Right lobe of liver (tissue), 6 donors: ENCODE measurements around the gene COLGALT1. TPM values are rescaled to one million over a fixed set of nuclear protein-coding genes. Genes with fewer than 3 reads are reported as not detected.

ENCODE experiments used
- ATAC-seq, 4 donors: fragments of 200-7000 bp; cut with Tn5 transposase; one replicate each; pipeline ENCODE4 v1.9.1; 2020; ENCODE audit warnings: mild to moderate bottlenecking in 4 of 4, moderate library complexity in 4 of 4
- DNase-seq, 3 donors: peaks; one replicate each; pipeline ENCODE4 v3.0.0-alpha.2; 2020
- H3K27ac ChIP-seq, 3 donors: fragments of 200-600 bp; one replicate each; pipeline ENCODE4 v1.8.0; 2022
- H3K27me3 ChIP-seq, 2 donors: fragments of 200-600 bp; one replicate each; pipeline ENCODE4 v1.8.0; 2022
- H3K36me3 ChIP-seq, 4 donors: fragments of 200-600 bp; sonication (generic) in 1 of 4; one replicate each; pipeline versions ENCODE4 v1.5.1 to v1.8.0; 2017 to 2022; ENCODE audit warnings: control low read depth in 1 of 4
- H3K4me1 ChIP-seq, 4 donors: fragments of 200-600 bp; sonication (generic) in 1 of 4; one replicate each; pipeline versions ENCODE4 v1.5.1 to v1.8.0; 2017 to 2022; ENCODE audit warnings: control low read depth in 1 of 4
- H3K4me3 ChIP-seq, 3 donors: fragments of 200-600 bp; one replicate each; pipeline ENCODE4 v1.8.0; 2022
- H3K9me3 ChIP-seq, 4 donors: fragments of 200-600 bp; sonication (generic) in 1 of 4; one replicate each; pipeline versions ENCODE4 v1.5.1 to v1.8.0; 2017 to 2022; ENCODE audit warnings: control low read depth in 1 of 4
- CTCF ChIP-seq, 4 donors: fragments of 200-600 bp in 3 of 4; fragments of 450-650 bp in 1 of 4; IDR thresholded peaks; one replicate each; pipeline versions ENCODE4 v1.5.1 to v1.8.0; 2016 to 2022; ENCODE audit warnings: antibody characterized with exemption in 4 of 4, mild to moderate bottlenecking in 2 of 4
- POLR2A ChIP-seq: fragments of 450-650 bp; IDR thresholded peaks from one replicate; pipeline ENCODE4 v1.6.1; 2017; ENCODE audit warnings: antibody characterized with exemption, mild to moderate bottlenecking
- WGBS: methylation state at CpG from one replicate; pipeline ENCODE4 v1.1.6; 2018; ENCODE audit warnings: low coverage, low lambda C conversion rate; ENCODE audit not compliant: insufficient coverage; ENCODE audit errors: missing lambda C conversion rate; 5-methylcytosine and 5-hydroxymethylcytosine counted together
- intact Hi-C, 2 donors: fragments of 100-400 bp; cut with DNase I; formaldehyde crosslinking; loops; one replicate each; pipeline versions ENCODE4 v1.11.2 to v1.14.1; 2022
- total RNA-seq, 6 experiments: library from RNA; depleted of rRNA in 2 of 6; stranded (reverse); fragments of >200 nt in 2 of 6; fragmentation: NEBNext Ultra II Directional in 3 of 6; extraction: Animal tissue kit (Norgen Biotek cat#: 25700) in 3 of 6; gene quantifications; one replicate each; pipeline versions ENCODE4 v1.1.0 to v1.2.4, GENCODE V29; 2016 to 2023
- donor health status: DM: no; HTN: yes; CAD: no.
- donor health status: DM: no; HTN: no; CAD: no.
- donor health status: DM: no; HTN: no; CAD: no.
- donor health status: DM: no; HTN: yes; CAD: no.
- donor health status: DM: no; HTN: yes; CAD: no.

The COLGALT1 gene
- total RNA-seq, 6 experiments from 2014 or later: 23.2 to 36.8 (median 31.1) TPM

- H3K27me3 ChIP-seq: no peaks in the 10 kb centered on the region
- TF ChIP-seq POLR2A (peak; percentile 32), CTCF (IDR thresholded peaks at IDR 0.05) (no peak)
- H3K4me1 ChIP-seq: peaks cover 0 to 5% (median 2%) of the 10 kb centered on the region in 4 donors
- peak overlapping the region; percentile 66 to 80 (median 72) for H3K27ac ChIP-seq
- H3K9me3 ChIP-seq: no peaks in the 10 kb centered on the region
- H3K36me3 ChIP-seq: peaks cover 0 to 13% (median 0%) of the 10 kb centered on the region in 4 donors
- intact Hi-C loops: no loop called here
- ATAC-seq: peak; percentile 49 to 51 (median 49)
- peak overlapping the region; percentile 79 to 91 (median 88) for H3K4me3 ChIP-seq
- 11% methylated on average over 16 of the region's 46 CpGs for WGBS
- peak; percentile 65 to 76 (median 71) for DNase-seq
Observed at GRCh38 chr19:17555929-17556813, 722 bp downstream of the COLGALT1 start.

DNA sequence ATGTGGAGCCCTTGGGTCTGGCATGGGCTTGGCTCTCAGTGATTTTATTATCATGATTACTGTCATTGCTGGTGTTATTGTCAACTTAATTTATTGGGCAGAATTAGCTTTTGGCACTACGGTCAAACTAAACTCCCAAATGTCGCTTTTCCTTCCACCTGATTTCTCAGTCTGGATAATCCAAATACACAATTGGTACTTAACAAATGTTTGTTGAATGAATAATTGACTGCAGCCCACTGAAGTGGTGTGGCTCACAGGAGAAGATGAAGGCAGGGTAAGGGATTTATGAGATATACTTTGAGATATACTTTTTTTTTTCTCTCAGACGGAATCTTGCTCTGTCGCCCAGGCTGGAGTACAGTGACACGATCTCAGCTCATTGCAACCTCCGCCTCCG lies 1.5 kb downstream of the COLGALT1 start:
- TF ChIP-seq CTCF (IDR thresholded peaks at IDR 0.05) (no peak), POLR2A (no peak)
- no peak for DNase-seq
- Histone ChIP-seq H3K4me3 (no peak overlapping the region), H3K27ac (peak overlapping the region in 2 of 3 donors; percentile 72 to 80), H3K9me3 (no peaks in the 10 kb centered on the region), H3K27me3 (no peaks in the 10 kb centered on the region), H3K4me1 (peaks cover 0 to 5% (median 2%) of the 10 kb centered on the region in 4 donors), H3K36me3 (peaks cover 0 to 13% (median 0%) of the 10 kb centered on the region in 4 donors)
- no peak for ATAC-seq
- intact Hi-C loops: no loop called here
- WGBS: 89% methylated on average over 7 of the region's 7 CpGs

DNA sequence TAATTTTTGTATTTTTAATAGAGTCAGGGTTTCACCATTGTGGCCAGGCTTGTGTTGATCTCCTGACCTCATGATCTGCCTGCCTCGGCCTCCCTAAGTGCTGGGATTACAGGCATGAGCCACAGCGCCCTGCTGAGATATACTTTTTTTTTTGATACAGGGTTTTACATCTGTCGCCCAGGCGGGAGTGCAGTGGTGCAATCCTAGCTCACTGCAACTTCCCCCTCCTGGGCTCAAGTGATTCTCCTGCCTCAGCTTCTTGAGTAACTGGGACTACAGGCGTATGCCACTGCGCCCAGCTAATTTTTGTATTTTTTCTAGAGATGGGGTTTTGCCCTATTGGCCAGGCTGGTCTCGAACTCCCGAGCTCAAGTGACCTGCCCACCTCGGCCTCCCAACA lies 2.0 kb downstream of the COLGALT1 start:
- TF ChIP-seq POLR2A: no peak
- TF ChIP-seq CTCF (IDR thresholded peaks at IDR 0.05): no peak
- Histone ChIP-seq H3K36me3 (peaks cover 0 to 13% (median 0%) of the 10 kb centered on the region in 4 donors), H3K4me1 (peaks cover 0 to 5% (median 2%) of the 10 kb centered on the region in 4 donors), H3K27me3 (no peaks in the 10 kb centered on the region), H3K27ac (peak overlapping the region in 1 of 3 donors; percentile 80), H3K9me3 (no peaks in the 10 kb centered on the region), H3K4me3 (no peak overlapping the region)
- DNase-seq (peak in 1 of 3 donors; percentile 35), ATAC-seq (no peak)
- 87% methylated on average over 5 of the region's 9 CpGs for whole genome bisulfite sequencing
- intact Hi-C loops: no loop called here

DNA sequence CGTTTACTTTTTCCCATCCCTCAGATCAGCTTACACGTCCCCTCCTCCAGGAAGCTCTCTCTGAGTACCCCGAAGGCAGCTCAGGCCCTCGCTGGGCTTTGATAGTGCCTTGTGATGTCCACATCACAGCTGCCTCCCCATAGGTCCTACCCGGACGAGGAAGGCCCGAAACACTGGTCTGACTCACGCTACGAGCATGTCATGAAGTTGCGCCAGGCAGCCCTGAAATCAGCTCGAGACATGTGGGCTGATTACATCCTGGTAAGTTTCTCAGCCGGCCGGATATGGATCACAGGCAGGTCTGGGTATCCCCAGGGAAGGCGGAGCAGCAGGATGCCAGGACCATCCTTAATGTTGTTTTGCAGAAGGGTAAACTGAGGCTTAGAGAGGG lies 4.8 kb downstream of the COLGALT1 start:
- intact Hi-C loops: no loop called here
- Histone ChIP-seq H3K27me3 (no peaks in the 10 kb centered on the region), H3K36me3 (peaks cover 0 to 13% (median 0%) of the 10 kb centered on the region in 4 donors), H3K27ac (peak overlapping the region in 2 of 3 donors; percentile 13 to 54), H3K4me3 (no peak overlapping the region), H3K9me3 (no peaks in the 10 kb centered on the region), H3K4me1 (peaks cover 0 to under 1% (median under 1%) of the 10 kb centered on the region in 4 donors)
- DNase-seq (peak in 1 of 3 donors; percentile 55), ATAC-seq (peak in 2 of 4 donors; percentile 17 to 42)
- WGBS: 61% methylated on average over 14 of the region's 14 CpGs
- no peak for TF ChIP-seq POLR2A
- TF ChIP-seq CTCF (IDR thresholded peaks at IDR 0.05): no peak
